Kidney epithelial cell (primary cell): Measurements from ENCODE around the gene IAPP. TPM values are rescaled to one million over a fixed set of nuclear protein-coding genes. Genes with fewer than 3 reads are reported as not detected.

Experiments
- DNase-seq: peaks from one replicate; pipeline ENCODE4 v3.0.0-alpha.2; 2010; ENCODE audit warnings: low read depth
- H3K27me3 ChIP-seq: 2 replicates; pipeline ENCODE4 v1.6.0; 2011; ENCODE audit warnings: low read length; ENCODE audit not compliant: control insufficient read depth, insufficient read depth
- H3K36me3 ChIP-seq: 2 replicates; pipeline ENCODE4 v1.5.1; 2011; ENCODE audit warnings: low read length; ENCODE audit not compliant: control insufficient read depth, insufficient read depth
- H3K4me3 ChIP-seq: 2 replicates; pipeline ENCODE4 v1.5.1; 2011; ENCODE audit warnings: low read depth, mild to moderate bottlenecking, control low read depth, low read length
- CTCF ChIP-seq: IDR thresholded peaks from 2 replicates; pipeline ENCODE4 v1.5.1; 2011; ENCODE audit warnings: mild to moderate bottlenecking, moderate library complexity, low read length, control low read depth, inconsistent platforms; ENCODE audit not compliant: insufficient read depth, poor library complexity, severe bottlenecking
- total RNA-seq: library from RNA; depleted of rRNA; stranded (reverse); fragments of >200 nt; gene quantifications from 2 replicates; pipeline ENCODE4 v1.2.3, GENCODE V29; 2015

IAPP gene
- total RNA-seq, result not detected in 2 replicates

DNA sequence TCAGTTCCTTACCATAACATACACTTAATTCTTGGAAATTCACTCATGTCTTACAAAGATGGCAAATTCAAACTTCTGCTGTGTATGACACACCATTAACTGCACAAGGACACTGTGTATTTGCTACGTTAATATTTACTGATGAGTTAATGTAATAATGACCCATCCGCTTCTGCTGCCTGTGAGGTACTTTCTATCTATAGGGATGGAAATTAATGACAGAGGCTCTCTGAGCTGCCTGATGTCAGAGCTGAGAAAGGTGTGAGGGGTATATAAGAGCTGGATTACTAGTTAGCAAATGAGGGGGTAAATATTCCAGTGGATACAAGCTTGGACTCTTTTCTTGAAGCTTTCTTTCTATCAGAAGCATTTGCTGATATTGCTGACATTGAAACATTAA is at the start of gene IAPP:
IAPP (plus strand) TSS at position 301 of the 400 bp plus-strand sequence. CDS start 450 bp downstream, outside the sequence.
- no peak for TF ChIP-seq CTCF
- H3K36me3 ChIP-seq, result no peaks in the 10 kb centered on the region
- no peak for DNase-seq
- H3K4me3 ChIP-seq, result no peak within 1 kb of the TSS
- no peaks in the 10 kb centered on the region for H3K27me3 ChIP-seq

DNA sequence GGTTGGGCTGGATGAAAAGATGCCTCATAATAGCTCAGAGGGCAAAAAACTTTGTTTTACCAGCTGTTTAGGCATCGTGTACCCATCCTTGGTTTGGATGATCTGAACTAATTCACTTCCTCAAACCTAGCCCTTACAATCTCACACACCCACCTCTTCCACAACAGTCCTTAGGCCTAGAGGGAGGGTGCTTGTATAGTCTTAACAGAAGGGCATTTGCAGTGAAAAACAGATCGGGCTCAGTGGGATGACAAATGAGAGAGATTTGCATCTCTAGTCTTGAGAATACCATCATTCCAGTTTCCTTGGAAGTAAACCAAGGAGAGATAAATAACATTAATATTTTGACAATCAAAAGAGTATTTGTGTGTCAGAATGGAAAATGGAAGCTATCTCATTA is 49.0 kb upstream of the IAPP start:
- no peak overlapping the region for H3K4me3 ChIP-seq
- H3K27me3 ChIP-seq, result no peaks in the 10 kb centered on the region
- TF ChIP-seq CTCF, result no peak
- no peak for DNase-seq
- H3K36me3 ChIP-seq, result no peaks in the 10 kb centered on the region

DNA sequence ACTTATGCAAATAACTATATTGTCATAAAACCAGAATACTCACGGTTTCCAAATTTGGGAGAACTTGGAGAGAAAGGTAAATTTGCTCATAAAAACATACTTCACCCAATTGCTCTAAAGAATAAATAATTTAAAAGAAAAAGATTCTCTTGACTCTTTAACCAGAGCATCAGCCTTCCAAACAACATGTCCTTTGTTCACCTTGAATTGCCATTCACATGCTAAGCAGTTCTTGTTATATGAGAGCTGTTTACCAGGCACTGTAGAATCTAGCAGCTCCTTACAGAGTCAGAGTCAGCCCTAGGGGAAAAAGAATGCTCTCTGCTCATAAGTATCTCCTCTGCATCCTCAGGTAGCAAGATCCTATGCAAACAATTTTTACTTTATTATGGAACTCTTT is 48.2 kb upstream of the IAPP start:
- no peak for TF ChIP-seq CTCF
- no peak overlapping the region for H3K4me3 ChIP-seq
- H3K27me3 ChIP-seq, result no peaks in the 10 kb centered on the region
- DNase-seq, result no peak
- H3K36me3 ChIP-seq, result no peaks in the 10 kb centered on the region

DNA sequence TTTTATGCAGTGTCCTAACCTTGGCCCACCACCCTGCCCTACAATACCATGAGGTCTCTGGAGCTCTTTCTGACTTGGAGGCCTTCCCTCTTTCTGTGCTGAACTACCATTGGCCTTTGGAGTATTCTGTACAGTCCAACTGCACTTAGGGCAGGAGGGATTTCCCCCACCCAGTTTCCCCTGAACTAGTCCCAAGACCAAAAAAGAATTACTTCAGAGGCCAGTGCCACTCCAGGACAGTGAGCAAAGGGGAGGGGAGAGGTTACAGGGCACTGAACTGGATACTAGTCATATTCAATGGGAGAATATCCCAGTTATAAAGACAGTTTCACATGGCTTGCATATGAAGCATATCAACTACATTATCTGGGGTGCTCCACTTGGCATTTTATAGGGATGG is 44.1 kb upstream of the IAPP start:
- H3K27me3 ChIP-seq, result no peaks in the 10 kb centered on the region
- no peak overlapping the region for H3K4me3 ChIP-seq
- H3K36me3 ChIP-seq, result no peaks in the 10 kb centered on the region
- TF ChIP-seq CTCF, result no peak
- DNase-seq, result no peak

DNA sequence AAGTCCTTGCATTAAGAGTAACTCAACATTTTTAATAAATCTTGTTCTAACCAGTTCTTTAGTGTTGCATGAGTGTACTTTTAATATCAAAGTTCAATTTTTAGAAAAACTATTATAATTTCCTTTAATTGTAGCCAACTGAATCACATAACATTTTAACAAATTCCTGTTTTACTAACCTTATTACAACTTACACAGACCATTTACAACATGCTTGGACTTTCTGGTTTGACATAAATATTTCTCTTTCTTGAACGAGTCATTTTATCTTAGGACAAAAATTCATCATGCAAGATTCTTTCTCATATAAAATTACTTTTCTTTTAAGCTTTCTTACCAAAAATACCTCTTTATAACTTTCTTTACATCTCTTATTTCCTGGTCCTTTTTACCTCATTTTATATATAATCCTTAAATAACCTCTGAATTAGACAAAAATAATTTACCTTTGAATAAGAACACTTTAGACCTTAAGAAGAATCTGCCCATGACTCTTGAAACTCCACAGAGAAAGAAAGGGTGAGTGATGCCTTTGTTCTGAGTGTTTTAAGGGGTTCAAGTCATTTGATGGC is 41.9 kb upstream of the IAPP start:
- Histone ChIP-seq H3K4me3 (no peak overlapping the region), H3K27me3 (no peaks in the 10 kb centered on the region), H3K36me3 (no peaks in the 10 kb centered on the region)
- no peak for DNase-seq
- TF ChIP-seq CTCF, result no peak

DNA sequence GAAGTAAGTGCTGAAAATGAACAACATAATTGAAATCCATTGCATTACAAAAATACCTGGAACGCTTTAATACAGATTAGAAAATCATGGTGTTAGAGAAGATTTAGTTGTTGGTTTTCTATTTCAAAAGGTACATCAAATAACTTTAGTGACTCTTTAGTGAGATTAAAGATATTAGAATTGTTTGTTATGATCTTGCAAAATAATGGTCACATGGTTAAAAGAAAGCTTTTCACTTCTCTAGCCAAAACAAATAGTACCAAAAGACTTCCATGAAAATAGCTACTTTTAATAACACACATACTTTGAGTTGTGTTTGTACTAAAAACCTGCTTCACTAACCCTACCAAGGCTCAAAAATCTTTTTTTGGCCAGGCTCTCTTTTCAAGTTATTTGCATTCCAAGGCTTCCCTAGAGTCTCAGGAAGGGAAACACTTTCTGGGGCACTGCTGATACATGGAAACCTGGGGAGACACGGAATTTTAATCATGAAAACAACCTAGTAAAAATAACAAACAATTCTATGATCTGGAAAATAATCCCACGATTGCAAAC is 37.9 kb upstream of the IAPP start, which contains the start of gene SLCO1A2:
SLCO1A2 (minus strand) TSS at position 147 of the 555 bp plus-strand sequence. CDS start 270 bp downstream, outside the sequence.
- TF ChIP-seq CTCF, result no peak
- DNase-seq, result no peak
- Histone ChIP-seq H3K36me3 (no peaks in the 10 kb centered on the region), H3K4me3 (no peak within 1 kb of the TSS), H3K27me3 (no peaks in the 10 kb centered on the region)
